Upper lobe of right lung (tissue), 1 donor: Measurements from ENCODE around the gene UGT1A3. TPM values are rescaled to one million over a fixed set of nuclear protein-coding genes. Genes with fewer than 3 reads are reported as not detected.

Source experiments
- ATAC-seq: fragments of 200-7000 bp; cut with Tn5 transposase; one replicate; pipeline ENCODE4 v1.9.1; 2020; ENCODE audit warnings: mild to moderate bottlenecking, moderate library complexity
- DNase-seq: peaks from one replicate; pipeline ENCODE4 v3.0.0-alpha.2; 2020
- H3K27ac ChIP-seq: fragments of 200-600 bp; one replicate; pipeline ENCODE4 v1.8.0; 2022
- H3K27me3 ChIP-seq: fragments of 200-600 bp; one replicate; pipeline ENCODE4 v1.8.0; 2022; ENCODE audit warnings: mild to moderate bottlenecking
- H3K36me3 ChIP-seq: fragments of 200-600 bp; one replicate; pipeline ENCODE4 v1.8.0; 2022
- H3K4me1 ChIP-seq: fragments of 200-600 bp; one replicate; pipeline ENCODE4 v1.8.0; 2022
- H3K4me3 ChIP-seq: fragments of 200-600 bp; one replicate; pipeline ENCODE4 v1.8.0; 2022; ENCODE audit warnings: mild to moderate bottlenecking
- H3K9me3 ChIP-seq: fragments of 200-600 bp; one replicate; pipeline ENCODE4 v1.8.0; 2022
- CTCF ChIP-seq: fragments of 200-600 bp; IDR thresholded peaks from one replicate; pipeline ENCODE4 v1.8.0; 2022; ENCODE audit warnings: antibody characterized with exemption
- intact Hi-C: fragments of 100-400 bp; cut with DNase I; formaldehyde crosslinking; loops from one replicate; pipeline ENCODE4 v1.11.0; 2022
- total RNA-seq: library from RNA; stranded (reverse); fragmentation: NEBNext Ultra II Directional; extraction: Animal tissue kit (Norgen Biotek cat#: 25700); gene quantifications from one replicate; pipeline ENCODE4 v1.2.1, GENCODE V29; 2021
- donor health status: DM: no; HTN: yes; CAD: no; lungs with severe emphysema.

Gene UGT1A3
- total RNA-seq, 1 donor from 2014 or later: not detected

DNA sequence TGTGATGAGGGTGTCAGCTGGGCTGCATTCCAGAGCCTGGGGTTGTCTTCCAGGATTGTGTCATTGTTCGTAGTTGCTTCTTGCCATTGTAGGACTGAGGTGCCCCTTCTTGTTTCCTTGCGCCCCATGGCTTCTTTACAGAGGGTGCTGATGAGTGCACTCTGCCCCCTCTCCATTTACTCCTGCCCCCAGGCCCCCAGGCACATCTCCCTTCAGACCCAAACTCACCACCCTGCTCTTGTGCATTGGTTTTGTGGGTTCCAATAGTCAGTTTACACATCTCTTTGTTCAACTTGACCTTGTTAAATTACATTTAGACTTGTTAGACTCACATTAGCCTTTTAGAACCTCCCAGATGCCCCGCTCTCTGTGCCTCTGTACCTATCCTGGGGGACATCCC is 92.4 kb downstream of the UGT1A3 start:
- H3K4me3 ChIP-seq: no peak overlapping the region
- H3K27ac ChIP-seq: no peak overlapping the region
- intact Hi-C loops: no loop called here
- TF ChIP-seq CTCF: no peak
- no peak for ATAC-seq
- H3K27me3 ChIP-seq: no peaks in the 10 kb centered on the region
- H3K9me3 ChIP-seq: no peaks in the 10 kb centered on the region
- DNase-seq: no peak
- H3K36me3 ChIP-seq: no peaks in the 10 kb centered on the region
- no peaks in the 10 kb centered on the region for H3K4me1 ChIP-seq

DNA sequence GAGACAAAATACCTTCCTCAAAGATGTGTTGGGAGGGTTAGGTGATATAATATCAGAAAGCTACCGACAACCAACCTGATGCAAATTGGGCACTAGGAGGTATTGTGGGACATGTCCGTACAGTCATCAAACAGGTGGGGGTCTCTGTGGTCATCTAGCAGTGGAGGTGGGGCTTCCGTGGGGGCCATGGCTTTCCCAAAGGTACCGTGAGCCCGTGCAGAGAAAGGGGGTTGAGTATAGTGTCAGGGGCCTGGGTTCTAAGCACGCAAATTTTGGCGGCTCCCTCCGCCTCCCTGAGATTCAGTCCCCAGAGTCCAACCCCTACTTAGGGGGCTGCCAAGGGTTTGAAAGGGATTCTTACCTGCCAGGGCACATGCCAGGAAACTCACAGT is 92.9 kb downstream of the UGT1A3 start:
- ATAC-seq: no peak
- DNase-seq: peak; percentile 27
- no peaks in the 10 kb centered on the region for H3K4me1 ChIP-seq
- H3K36me3 ChIP-seq: no peaks in the 10 kb centered on the region
- no peak for TF ChIP-seq CTCF
- no peaks in the 10 kb centered on the region for H3K9me3 ChIP-seq
- H3K27me3 ChIP-seq: no peaks in the 10 kb centered on the region
- no peak overlapping the region for H3K27ac ChIP-seq
- H3K4me3 ChIP-seq: no peak overlapping the region
- intact Hi-C loops: no loop called here

DNA sequence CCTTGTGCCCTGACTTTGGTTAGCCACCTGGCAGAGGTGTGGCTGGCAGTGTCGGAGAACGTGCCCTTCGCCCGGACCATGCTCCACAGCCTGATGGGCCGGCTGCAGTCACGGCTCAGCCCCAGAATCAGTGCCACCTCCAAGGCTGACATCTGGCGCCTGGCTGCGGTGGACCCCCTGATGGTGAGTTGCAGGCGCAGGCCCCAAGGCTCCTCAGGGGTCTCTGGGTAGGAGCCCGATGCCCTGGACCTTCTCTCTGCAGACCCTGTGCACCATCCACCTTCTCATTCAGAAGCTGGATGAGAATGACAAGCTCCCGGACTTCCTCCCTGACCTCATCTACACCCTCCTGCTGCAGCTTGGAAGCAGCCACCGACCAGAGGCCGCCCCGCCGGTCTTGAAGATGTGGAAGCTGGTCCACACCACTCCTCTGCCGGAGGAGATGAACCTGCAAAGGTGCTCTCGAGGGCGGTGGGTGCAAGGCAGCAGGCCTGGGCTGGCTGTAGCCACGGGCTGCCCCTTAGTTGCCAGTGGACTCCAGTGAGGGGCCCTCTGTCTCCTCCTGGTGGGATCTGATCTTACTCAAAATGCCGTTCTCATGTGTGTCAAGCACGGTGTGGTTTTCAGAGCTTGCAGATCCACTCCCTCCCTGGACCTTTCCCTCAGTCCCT is 93.4 kb downstream of the UGT1A3 start:
- H3K27me3 ChIP-seq: no peaks in the 10 kb centered on the region
- no peaks in the 10 kb centered on the region for H3K4me1 ChIP-seq
- no peaks in the 10 kb centered on the region for H3K9me3 ChIP-seq
- TF ChIP-seq CTCF: no peak
- ATAC-seq: no peak
- H3K36me3 ChIP-seq: no peaks in the 10 kb centered on the region
- peak; percentile 49 for DNase-seq
- no peak overlapping the region for H3K27ac ChIP-seq
- H3K4me3 ChIP-seq: no peak overlapping the region
- intact Hi-C loops: no loop called here

Other genes starting within 250 kb of the UGT1A3 start
- 47.6 TPM for gene USP40, start 162.3 kb upstream of the UGT1A3 start, total RNA-seq
- not detected for gene UGT1A8, start 111.4 kb upstream of the UGT1A3 start, total RNA-seq
- not detected for gene UGT1A10, start 92.6 kb upstream of the UGT1A3 start, total RNA-seq
- gene UGT1A9, start 57.1 kb upstream of the UGT1A3 start, total RNA-seq: not detected
- not detected for gene UGT1A7, start 47.1 kb upstream of the UGT1A3 start, total RNA-seq
- 3.2 TPM for gene UGT1A6, start 36.2 kb upstream of the UGT1A3 start, total RNA-seq
- not detected for gene UGT1A5, start 16.1 kb upstream of the UGT1A3 start, total RNA-seq
- gene UGT1A4, start 10.3 kb upstream of the UGT1A3 start, total RNA-seq: not detected
- gene UGT1A1, start 31.2 kb downstream of the UGT1A3 start, total RNA-seq: not detected
- gene MROH2A, start 49.3 kb downstream of the UGT1A3 start, total RNA-seq: not detected
- gene HJURP, start 125.5 kb downstream of the UGT1A3 start, total RNA-seq: 1.2 TPM
- gene TRPM8, start 188.3 kb downstream of the UGT1A3 start, total RNA-seq: not detected